ENCODE results near the gene KLHL22.
"Not testable (repeated sequence)": the region's sequence is repeated elsewhere in the genome, so short reads cannot be mapped to it uniquely, and the experiment has no call there.

Gene KLHL22

DNA sequence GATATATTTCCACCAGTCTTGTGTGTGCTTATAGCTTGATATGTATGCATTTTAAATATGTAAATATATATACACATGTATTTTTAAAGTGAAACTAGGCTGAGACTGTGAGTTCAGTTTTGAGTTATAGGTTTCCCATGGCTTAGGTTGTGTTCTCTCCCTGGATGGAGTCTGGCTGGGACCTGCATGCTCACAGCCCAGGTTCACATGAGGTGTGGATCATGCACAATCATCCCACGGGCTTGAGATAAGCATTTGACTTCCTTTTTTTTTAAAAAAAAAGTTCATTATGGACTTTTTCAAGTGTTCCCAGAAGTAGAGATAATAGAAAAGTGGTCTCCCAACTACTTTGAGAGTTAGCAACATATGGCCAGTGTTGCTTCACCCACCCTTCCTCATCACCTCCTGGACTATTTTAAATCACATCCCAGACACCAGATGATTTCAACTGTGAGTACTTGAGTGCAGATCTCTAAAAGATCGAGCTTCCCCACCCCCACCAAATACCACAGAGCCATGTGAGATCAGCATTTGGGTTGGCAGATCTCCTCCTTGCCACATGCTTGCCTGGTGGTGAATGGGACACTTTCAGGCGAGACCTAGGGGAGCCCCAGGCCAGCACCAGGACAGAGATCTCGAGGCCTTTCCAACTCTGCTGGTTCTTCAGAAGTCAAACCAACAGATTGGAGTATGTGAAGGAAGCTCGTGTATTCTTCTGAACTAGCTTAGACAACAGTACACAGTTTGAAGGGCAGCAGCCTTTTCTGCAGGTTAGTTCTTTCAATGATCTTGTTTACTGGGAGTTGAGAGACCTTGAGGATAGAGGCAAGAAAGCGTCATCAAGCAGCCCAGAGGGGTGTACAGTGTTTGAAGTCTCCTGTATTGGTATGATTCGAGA lies 27.7 kb upstream of the KLHL22 start:
- DNase-seq = no peak

GRCh38 chr22:20522134-20523004 lies 26.8 kb upstream of the KLHL22 start:
- DNase-seq = no peak

GRCh38 chr22:20520093-20520511 lies 24.5 kb upstream of the KLHL22 start:
- DNase-seq = no peak

DNA sequence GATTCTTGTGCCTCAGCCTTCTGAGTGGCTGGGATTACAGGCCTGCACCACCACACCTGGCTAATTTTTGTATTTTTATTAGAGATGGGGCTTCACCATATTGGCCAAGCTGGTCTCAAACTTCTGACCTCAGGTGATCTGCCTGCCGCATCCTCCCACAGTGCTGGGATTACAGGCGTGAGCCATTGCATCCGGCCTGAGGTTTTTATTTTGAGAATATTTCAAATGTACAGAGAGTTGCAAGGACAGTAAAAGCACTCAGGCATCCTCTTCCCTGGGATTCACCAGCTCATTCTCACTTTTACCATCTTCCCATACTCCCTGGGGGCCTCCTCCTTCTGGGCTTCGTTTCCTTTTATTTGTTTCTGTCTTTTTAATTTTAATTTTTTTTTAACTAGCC lies 24.0 kb upstream of the KLHL22 start:
- DNase-seq = no peak

DNA sequence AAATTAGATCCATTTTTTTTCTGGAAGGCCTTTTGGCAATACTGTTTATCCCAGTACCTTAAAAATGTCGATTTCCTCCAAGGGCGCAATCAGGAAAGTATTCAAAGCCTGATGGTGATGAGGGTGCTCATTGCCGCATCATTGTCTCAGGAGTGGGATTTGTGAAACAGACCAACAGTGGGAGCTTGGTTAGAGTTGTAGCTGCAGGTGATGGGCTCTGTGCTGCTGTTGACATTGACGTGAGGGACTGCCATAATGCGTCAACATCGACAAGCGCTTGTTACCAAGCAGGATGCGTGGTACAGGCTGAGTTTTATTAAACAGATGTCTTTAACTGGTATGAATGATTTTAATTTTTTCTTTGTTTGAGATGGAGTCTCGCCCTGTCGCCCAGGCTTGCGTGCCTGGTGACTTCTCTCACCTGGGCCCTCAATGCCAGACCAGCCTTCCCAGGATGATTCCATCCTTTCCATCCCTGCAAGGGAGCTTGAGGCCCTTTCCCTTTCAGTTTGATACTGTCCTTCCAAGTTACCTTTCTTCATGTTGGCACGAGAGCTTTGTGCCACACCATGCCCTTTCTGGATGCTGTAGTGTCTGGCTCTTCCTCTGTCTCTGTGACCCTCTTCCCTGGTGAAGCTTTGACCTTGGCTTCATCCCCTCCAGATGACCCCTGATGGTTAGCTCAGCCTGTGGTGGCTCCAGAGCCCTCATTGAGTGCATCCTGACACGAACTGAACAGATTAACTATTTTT lies 22.4 kb upstream of the KLHL22 start:
- no peak for DNase-seq

DNA sequence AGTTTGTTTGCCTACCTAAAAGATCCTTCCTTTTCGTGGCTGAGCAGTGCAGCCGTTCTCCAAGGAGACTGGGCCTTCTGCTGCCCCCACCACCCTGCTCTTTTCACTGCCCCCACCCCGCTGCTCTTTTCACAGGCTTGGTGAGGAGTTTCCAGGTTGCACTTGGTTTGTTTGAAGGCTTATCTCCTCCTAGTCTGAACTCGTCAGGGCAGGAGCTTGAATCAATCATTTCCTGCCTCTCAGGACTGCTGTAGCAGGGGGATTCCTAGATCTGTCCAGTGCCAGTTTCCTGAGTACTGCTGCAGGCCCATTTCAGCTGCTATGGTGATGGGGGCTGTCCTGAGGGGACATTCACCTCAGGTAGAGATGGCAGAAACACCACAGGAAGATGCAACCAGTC lies 21.8 kb upstream of the KLHL22 start:
- no peak for DNase-seq

DNA sequence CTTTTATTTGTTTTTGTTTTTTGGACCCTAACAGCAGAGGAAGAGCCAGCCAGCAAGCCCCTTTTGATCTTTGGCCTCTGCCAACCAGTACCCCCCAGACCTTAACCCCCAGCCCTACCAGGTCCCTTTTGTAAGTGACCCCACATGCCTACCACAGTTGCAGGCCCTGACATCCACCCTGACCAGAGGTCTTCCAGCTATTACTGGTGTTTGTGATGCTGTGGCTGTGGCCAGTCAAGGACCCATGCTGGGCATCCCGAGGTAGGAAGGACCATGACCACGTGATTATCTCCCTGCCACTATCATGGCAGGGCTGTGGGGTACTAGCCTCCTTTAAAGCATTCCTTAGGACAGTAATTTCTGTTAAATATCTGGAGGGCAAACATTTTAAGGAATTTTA lies 20.8 kb upstream of the KLHL22 start:
- no peak for DNase-seq

- no peak for DNase-seq
Measured at GRCh38 chr22:20514658-20515406, 19.2 kb upstream of the KLHL22 start.

GRCh38 chr22:20511578-20512229 lies 16.1 kb upstream of the KLHL22 start:
- DNase-seq = no peak

DNA sequence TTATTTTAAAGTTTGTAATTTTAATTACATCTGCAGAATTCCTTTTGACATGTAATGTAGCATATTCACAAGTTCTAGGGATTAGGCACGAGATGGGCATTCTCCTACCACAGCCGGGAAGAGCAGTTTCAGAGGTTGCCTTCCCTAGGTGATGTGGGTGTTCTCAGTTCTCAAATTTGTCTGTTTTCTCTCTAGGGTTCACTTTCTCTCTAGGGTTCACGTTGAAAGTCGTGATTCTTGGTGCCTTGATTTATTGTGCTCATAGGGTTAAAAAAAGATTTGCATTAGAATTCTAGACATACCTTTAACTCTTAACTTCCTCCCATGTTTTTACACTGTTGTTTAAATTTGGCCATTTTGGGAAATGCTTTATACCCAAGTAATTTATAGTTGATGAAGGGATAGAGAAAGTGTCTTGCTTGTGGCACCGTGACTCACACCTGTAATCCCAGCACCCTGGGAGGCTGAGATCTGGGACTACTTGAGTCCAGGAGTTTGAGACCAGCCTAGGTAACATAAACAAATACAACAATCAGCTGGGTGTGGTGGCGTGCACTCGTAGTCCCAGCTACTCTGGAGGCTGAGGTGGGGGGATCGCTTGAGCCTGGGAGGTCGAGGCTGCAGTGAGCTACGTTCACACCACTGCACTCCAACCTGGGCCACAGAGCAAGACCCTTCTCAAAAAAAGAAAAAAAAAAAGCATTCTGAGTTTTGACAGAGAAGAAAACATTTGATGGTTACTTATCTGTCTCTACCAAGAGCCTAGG lies 15.4 kb upstream of the KLHL22 start:
- DNase-seq = no peak

DNA sequence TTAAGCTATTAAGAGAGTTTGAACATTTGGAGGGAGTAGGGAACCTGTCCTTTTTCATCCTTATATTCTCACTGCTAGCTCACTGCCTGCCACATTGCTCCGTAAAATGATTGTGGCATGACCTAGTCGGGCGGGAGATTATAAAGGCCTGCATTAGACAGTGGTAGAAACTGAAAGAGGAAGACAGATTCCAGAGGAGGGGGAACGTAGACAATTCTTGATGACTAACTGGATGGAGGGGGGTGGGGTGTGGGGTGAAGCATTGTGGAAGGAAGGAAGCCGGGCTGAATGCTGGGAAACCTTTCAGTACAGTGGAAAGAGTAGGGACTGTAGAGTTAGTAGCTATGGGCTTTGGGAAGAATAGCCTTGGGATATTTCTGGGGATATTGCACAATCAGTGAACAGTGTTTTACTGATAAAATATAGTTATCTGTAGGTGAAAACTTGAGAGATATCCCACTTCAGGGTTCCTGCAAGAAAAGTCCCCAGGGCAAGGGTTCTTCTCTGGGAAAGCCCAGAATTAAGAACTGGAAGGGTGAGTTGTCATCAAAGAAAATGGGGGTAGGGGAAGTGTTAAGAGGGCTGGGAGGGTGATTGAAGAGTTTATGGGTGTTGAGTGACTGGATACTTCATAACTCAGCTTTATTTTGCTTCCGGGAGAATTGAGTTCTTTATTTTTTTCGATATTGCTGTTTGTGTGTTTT lies 13.9 kb upstream of the KLHL22 start:
- DNase-seq = peak; percentile 48

- no peak for DNase-seq
Measured at GRCh38 chr22:20508815-20509271, 13.2 kb upstream of the KLHL22 start.

GRCh38 chr22:20508067-20508755 lies 12.6 kb upstream of the KLHL22 start:
- DNase-seq = not testable (repeated sequence)

GRCh38 chr22:20507253-20508066 lies 11.9 kb upstream of the KLHL22 start, which contains the start of gene MED15:
TSS of gene MED15 (plus strand) at chr22:20507610. CDS start at chr22:20507679, 69 bp downstream.
- peak; percentile 84 for DNase-seq

GRCh38 chr22:20506543-20507252 lies 11.1 kb upstream of the KLHL22 start:
- no peak for DNase-seq

GRCh38 chr22:20504293-20504922 lies 8.8 kb upstream of the KLHL22 start:
- not testable (repeated sequence) for DNase-seq

DNA sequence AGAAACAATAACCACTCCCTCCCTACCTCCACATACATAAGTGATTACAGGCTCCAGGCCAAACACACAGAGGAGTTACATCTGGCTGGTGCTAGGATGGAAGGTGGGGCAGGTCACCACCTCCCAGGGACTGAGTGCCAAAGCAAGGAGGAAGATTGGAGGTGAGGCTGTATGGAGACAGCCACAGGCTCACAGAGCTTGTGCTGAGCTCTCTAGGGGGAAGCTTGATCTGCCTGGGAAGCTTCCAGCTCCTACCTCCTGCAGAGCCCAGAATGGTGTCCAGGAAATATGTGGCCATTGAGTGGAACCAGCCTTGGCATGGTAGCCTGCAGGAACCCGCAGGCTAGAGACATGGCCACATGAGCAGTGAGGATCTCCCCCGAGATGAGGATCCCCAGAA lies 8.2 kb upstream of the KLHL22 start:
- no peak for DNase-seq
